ENCODE data around the gene DEAF1. TPM values are rescaled to one million over a fixed set of nuclear protein-coding genes. Genes with fewer than 3 reads are reported as not detected.

Gene DEAF1
- total RNA-seq, 1 experiment from 2014 or later: 50.6 TPM

DNA sequence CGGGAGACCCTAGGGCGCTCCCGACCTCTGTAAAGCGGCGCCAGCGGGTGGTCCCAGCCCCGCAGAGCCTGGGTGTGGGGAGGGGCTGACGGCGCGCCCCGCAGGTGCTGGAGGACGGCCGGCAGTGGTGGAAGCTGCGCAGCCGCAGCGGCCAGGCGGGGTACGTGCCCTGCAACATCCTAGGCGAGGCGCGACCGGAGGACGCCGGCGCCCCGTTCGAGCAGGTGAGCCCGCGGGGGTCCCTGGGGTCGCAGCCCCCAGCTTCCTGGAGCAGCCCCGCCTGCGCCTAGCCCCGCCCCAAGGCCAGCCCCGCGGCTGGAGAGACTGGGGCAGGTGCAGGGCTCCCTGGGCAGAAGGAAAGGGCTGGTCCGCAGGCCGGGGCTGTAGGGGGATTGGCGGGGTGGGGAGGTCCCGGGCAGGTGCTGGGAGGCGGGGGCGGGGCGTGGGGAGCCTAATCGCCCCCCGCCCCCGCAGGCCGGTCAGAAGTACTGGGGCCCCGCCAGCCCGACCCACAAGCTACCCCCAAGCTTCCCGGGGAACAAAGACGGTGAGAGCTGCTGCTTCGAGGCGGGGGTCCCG, 30.7 kb upstream of the DEAF1 start:
- BruUV-seq (replicated peaks): no TSS peak
- H3K9me3 Mint-ChIP-seq (ENCODE audit: unreplicated experiment): no peaks in the 10 kb centered on the region
- intact Hi-C loops (cut with micrococcal nuclease; ENCODE audit: unreplicated experiment): loop anchor here (10.0 kb wide), 1 partner anchor 171 kb away; no protein-coding TSS in a partner anchor
- Histone ChIP-seq H3K4me1 (peaks cover 15% of the 10 kb centered on the region), H3K36me3 (ENCODE audit: control insufficient read depth, insufficient read depth, low read length) (peaks cover 7% of the 10 kb centered on the region), H3K4me3 (ENCODE audit: low read depth, low read length) (no peak overlapping the region), H3K9me3 (no peaks in the 10 kb centered on the region), H3K27me3 (replicated peaks; ENCODE audit: control insufficient read depth, insufficient read depth, low read length) (no peaks in the 10 kb centered on the region)
- peaks cover 4% of the 10 kb centered on the region for H3K4me1 Mint-ChIP-seq (ENCODE audit: low read depth, unreplicated experiment)
- H3K36me3 Mint-ChIP-seq (ENCODE audit: insufficient read depth, unreplicated experiment): peaks cover 71% of the 10 kb centered on the region
- TF ChIP-seq, protein P1, sequence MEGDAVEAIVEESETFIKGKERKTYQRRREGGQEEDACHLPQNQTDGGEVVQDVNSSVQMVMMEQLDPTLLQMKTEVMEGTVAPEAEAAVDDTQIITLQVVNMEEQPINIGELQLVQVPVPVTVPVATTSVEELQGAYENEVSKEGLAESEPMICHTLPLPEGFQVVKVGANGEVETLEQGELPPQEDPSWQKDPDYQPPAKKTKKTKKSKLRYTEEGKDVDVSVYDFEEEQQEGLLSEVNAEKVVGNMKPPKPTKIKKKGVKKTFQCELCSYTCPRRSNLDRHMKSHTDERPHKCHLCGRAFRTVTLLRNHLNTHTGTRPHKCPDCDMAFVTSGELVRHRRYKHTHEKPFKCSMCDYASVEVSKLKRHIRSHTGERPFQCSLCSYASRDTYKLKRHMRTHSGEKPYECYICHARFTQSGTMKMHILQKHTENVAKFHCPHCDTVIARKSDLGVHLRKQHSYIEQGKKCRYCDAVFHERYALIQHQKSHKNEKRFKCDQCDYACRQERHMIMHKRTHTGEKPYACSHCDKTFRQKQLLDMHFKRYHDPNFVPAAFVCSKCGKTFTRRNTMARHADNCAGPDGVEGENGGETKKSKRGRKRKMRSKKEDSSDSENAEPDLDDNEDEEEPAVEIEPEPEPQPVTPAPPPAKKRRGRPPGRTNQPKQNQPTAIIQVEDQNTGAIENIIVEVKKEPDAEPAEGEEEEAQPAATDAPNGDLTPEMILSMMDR (IDR thresholded peaks at IDR 0.05; ENCODE audit: insufficient read depth in 1 of 2, low read depth in 1 of 2, low read length in 1 of 2, severe bottlenecking in 1 of 2, unreplicated experiment in 1 of 2): no peak
- no peak for DNase-seq
- ChIA-PET POLR2A (no interaction called here), CTCF (interaction anchor here (0.5 to 1.2 kb wide), 3 partner anchors 19 to 181 kb away, joined by 3 to 8 read pairs (median 4); no protein-coding TSS in a partner anchor)
- H3K27ac Mint-ChIP-seq (ENCODE audit: unreplicated experiment): no peak overlapping the region
- no peaks in the 10 kb centered on the region for H3K27me3 Mint-ChIP-seq (ENCODE audit: insufficient read depth, unreplicated experiment)
- no peak overlapping the region for H3K4me3 Mint-ChIP-seq (ENCODE audit: unreplicated experiment)

DNA sequence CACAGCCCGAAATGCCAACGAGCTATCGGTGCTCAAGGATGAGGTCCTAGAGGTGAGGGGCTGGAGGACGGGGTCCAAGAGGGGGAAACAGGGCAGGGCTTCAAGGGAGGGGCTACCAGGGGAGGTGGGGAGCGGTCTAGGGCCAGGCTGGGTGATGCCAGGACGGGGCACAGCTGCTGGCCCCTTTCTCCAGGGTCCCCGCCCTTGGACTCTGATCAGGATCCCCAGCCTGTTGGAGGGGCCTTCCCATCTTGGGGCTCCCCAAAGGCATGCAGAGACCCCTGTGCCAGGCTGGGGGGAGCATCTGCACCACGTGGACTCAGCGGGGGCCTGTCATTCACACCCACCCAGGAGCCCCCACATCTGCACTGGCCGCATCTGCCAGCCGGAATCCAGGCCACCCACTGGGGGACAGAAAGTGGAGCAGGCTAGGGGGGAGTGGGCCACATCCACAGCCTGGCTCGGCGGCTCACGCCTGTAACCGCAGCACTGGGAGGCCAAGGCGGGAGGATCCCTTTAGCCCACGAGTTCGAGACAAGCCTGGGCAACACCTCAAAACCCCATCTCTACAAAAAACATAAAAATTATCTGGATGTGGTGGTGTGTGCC, 29.9 kb upstream of the DEAF1 start:
- H3K4me1 ChIP-seq: peaks cover 13% of the 10 kb centered on the region
- H3K36me3 Mint-ChIP-seq (ENCODE audit: insufficient read depth, unreplicated experiment): peaks cover 76% of the 10 kb centered on the region
- H3K27me3 ChIP-seq (replicated peaks; ENCODE audit: control insufficient read depth, insufficient read depth, low read length): no peaks in the 10 kb centered on the region
- no peaks in the 10 kb centered on the region for H3K9me3 Mint-ChIP-seq (ENCODE audit: unreplicated experiment)
- H3K4me1 Mint-ChIP-seq (ENCODE audit: low read depth, unreplicated experiment): peaks cover 3% of the 10 kb centered on the region
- no TSS peak for BruUV-seq (replicated peaks)
- ChIA-PET CTCF (interaction anchor here (0.6 kb wide), 1 partner anchor 170 kb away, joined by 4 read pairs; no protein-coding TSS in a partner anchor), POLR2A (no interaction called here)
- no peak for DNase-seq
- no peaks in the 10 kb centered on the region for H3K27me3 Mint-ChIP-seq (ENCODE audit: insufficient read depth, unreplicated experiment)
- TF ChIP-seq, protein P1 (IDR thresholded peaks at IDR 0.05; ENCODE audit: insufficient read depth in 1 of 2, low read depth in 1 of 2, low read length in 1 of 2, severe bottlenecking in 1 of 2, unreplicated experiment in 1 of 2): no peak
- H3K27ac Mint-ChIP-seq (ENCODE audit: unreplicated experiment): no peak overlapping the region
- H3K9me3 ChIP-seq: no peaks in the 10 kb centered on the region
- intact Hi-C loops (cut with micrococcal nuclease; ENCODE audit: unreplicated experiment): loop anchor here (10.0 kb wide), 1 partner anchor 170 kb away; no protein-coding TSS in a partner anchor
- peaks cover 7% of the 10 kb centered on the region for H3K36me3 ChIP-seq (ENCODE audit: control insufficient read depth, insufficient read depth, low read length)
- no peak overlapping the region for H3K4me3 ChIP-seq (ENCODE audit: low read depth, low read length)
- no peak overlapping the region for H3K4me3 Mint-ChIP-seq (ENCODE audit: unreplicated experiment)

DNA sequence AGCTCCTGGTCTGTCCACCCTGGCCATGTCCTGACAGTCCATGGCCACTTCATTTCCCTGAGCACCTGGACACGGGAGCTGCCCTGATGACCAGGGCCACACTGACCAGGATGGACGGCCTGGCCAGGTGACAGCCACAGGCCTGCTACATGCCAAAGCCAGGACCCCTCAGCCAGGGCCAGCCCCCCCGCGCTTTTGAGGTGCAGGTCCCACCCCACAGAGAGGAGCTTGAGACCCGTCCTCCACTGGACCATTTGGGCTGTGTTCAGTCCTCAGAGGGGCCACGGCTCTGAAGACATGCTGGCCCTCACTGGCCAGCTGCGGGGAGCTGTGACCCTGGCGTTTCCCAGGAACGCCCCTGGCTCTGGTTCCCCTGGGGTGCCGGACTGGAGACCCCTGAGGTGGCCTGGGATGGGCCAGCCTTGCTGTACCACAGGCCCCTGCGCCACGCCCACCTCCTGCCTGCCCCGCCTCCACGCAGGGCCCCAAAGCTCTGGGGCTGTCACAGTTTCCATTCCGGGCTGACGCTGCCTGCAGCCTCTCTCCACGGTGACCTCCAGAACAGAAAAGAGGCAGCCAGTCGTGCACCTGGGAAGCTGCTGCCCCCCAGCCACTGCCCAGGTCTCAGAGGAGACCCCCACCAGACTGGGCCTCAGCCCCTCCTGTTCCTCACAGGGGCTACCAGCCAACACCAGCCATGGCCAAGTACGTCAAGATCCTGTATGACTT, 29.2 kb upstream of the DEAF1 start:
- no peak overlapping the region for H3K4me3 ChIP-seq (ENCODE audit: low read depth, low read length)
- H3K27me3 Mint-ChIP-seq (ENCODE audit: insufficient read depth, unreplicated experiment): no peaks in the 10 kb centered on the region
- intact Hi-C loops (cut with micrococcal nuclease; ENCODE audit: unreplicated experiment): loop anchor here (10.0 kb wide), 1 partner anchor 169 kb away; no protein-coding TSS in a partner anchor
- TF ChIP-seq, protein P1 (IDR thresholded peaks at IDR 0.05; ENCODE audit: insufficient read depth in 1 of 2, low read depth in 1 of 2, low read length in 1 of 2, severe bottlenecking in 1 of 2, unreplicated experiment in 1 of 2): no peak
- H3K4me3 Mint-ChIP-seq (ENCODE audit: unreplicated experiment): no peak overlapping the region
- POLR2A ChIA-PET: no interaction called here
- no peaks in the 10 kb centered on the region for H3K27me3 ChIP-seq (replicated peaks; ENCODE audit: control insufficient read depth, insufficient read depth, low read length)
- H3K4me1 Mint-ChIP-seq (ENCODE audit: low read depth, unreplicated experiment): no peaks in the 10 kb centered on the region
- H3K27ac Mint-ChIP-seq (ENCODE audit: unreplicated experiment): no peak overlapping the region
- peaks cover 6% of the 10 kb centered on the region for H3K4me1 ChIP-seq
- H3K36me3 Mint-ChIP-seq (ENCODE audit: insufficient read depth, unreplicated experiment): peaks cover 76% of the 10 kb centered on the region
- H3K9me3 ChIP-seq: no peaks in the 10 kb centered on the region
- BruUV-seq (replicated peaks): no TSS peak
- H3K36me3 ChIP-seq (ENCODE audit: control insufficient read depth, insufficient read depth, low read length): peaks cover 7% of the 10 kb centered on the region
- no peaks in the 10 kb centered on the region for H3K9me3 Mint-ChIP-seq (ENCODE audit: unreplicated experiment)
- CTCF ChIA-PET: interaction anchor here (0.6 kb wide), 1 partner anchor 169 kb away, joined by 4 read pairs; no protein-coding TSS in a partner anchor
- DNase-seq: no peak

Measured in Caco-2 (cell line).